ENCODE results near the gene BIRC3. TPM values are rescaled to one million over a fixed set of nuclear protein-coding genes. Genes with fewer than 3 reads are reported as not detected.
"Not testable (repeated sequence)": the region's sequence is repeated elsewhere in the genome, so short reads cannot be mapped to it uniquely, and the experiment has no call there.

Gene BIRC3
- total RNA-seq, 1 experiment from 2014 or later: 5.3 TPM

- DNase-seq (ENCODE audit: low read depth): not testable (repeated sequence)
Measured at GRCh38 chr11:102374633-102375424, 57.5 kb downstream of the BIRC3 start.

GRCh38 chr11:102375720-102376399 lies 58.6 kb downstream of the BIRC3 start:
- DNase-seq (ENCODE audit: low read depth): no peak

- no peak for DNase-seq (ENCODE audit: low read depth)
Measured at GRCh38 chr11:102377891-102378290, 60.6 kb downstream of the BIRC3 start.

- no peak for DNase-seq (ENCODE audit: low read depth)
Measured at GRCh38 chr11:102378818-102379217, 61.5 kb downstream of the BIRC3 start.

DNA sequence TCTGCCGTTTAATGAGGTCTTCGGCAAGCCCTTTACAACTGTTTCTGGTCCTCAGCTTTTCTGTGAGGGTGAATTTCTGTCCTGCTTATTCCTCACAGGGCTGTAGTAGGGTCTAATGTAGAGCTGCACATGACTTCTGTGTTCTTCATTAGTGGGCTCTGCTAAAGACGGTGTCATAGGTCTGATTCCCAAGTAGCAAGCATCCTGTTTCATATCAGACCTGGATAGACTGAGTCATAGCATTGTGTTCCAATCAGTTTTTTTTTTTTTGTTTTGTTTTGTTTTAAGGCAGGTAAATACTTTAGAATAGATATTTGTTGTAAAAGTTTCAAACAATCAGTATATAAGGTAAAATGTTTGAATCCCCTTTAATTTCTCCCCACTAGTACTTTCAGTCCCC lies 65.1 kb downstream of the BIRC3 start:
- DNase-seq (ENCODE audit: low read depth): no peak

GRCh38 chr11:102383839-102384238 lies 66.6 kb downstream of the BIRC3 start:
- no peak for DNase-seq (ENCODE audit: low read depth)

GRCh38 chr11:102384419-102385079 lies 67.3 kb downstream of the BIRC3 start:
- DNase-seq (ENCODE audit: low read depth): no peak

DNA sequence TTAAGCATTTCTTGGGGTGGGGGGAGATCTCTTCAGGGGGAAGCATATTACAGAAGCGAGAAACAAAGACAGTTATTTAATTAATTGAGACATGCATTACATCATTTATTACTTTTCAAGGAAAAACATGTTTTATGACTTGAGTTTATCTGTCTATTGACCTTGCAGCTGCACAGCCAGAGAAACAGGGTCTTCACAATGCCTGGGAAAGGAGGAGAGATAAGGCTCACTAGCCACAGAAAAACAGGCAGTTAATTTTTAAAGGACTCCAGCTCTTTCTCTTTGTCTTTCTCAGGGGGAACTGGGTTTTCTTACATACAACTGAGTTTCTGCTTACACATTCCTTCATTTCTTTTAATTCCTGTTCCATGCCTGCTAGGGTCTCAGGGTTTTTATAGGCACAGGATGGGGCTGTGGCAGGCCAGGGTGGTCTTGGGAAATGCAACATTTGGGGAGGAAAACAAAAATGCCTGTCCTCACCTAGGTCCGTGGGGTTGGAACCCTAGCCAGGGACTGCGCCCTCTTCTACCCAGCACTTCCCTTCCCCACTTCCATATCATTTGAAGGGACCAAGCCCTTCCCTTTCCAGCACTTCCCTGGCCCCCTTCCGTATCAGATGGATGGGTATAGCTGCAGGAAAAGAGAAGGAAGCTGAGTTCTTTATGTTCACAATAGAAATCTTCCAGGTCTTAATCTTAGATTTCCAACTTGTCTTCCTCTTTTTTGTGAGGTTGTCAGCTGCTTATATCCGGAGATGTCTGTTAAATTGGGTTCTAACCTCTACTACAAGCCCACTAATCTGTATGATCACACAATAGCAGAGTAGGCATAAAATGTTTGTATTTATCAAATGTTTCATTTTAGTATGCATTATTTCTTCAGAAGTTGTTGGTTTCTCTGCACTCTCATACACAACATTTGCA lies 68.1 kb downstream of the BIRC3 start:
- no peak for DNase-seq (ENCODE audit: low read depth)

DNA sequence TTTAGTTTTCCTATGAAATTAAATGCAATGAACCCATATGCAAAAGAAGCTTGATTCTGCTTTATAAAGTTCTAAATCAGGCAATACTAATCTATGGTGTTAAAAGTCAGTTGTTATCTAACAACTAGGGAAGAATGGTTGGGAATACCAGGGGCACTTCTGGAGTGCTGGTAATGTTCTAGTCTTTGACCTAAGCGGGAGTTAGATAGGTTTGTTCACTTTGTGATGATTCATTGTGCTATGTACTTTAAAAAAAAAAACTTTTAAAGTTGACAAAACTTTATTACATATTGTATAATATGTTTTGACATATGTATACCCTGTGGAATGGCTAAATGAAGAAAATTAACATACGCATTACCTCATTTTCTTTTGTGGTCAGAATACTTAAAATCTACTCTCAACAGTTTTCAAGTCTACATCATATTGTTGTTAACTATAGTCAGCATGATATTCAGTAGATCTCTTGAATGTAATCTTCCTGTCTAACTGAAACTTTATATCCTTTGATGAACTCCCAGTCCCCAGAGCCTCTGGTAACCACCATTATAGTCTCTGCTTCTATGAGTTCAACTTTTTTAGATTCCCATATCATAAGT lies 69.0 kb downstream of the BIRC3 start:
- DNase-seq (ENCODE audit: low read depth): no peak

- no peak for DNase-seq (ENCODE audit: low read depth)
Measured at GRCh38 chr11:102387043-102387781, 69.9 kb downstream of the BIRC3 start.

Other genes starting within 250 kb of the BIRC3 start
- 61.6 and 79.6 TPM in 2 replicates for gene YAP1, start 207.0 kb upstream of the BIRC3 start, total RNA-seq (2014; rRNA removed; shearing (Covaris generic))
- gene BIRC2, start 29.7 kb downstream of the BIRC3 start, total RNA-seq (2014; rRNA removed; shearing (Covaris generic)): 104 and 133 TPM in 2 replicates
- gene TMEM123, start 135.3 kb downstream of the BIRC3 start, total RNA-seq (2014; rRNA removed; shearing (Covaris generic)): 225 and 258 TPM in 2 replicates
- gene MMP7, start 213.3 kb downstream of the BIRC3 start, total RNA-seq (2014; rRNA removed; shearing (Covaris generic)): 0.34 and 1.2 TPM in 2 replicates